ENCODE results near the gene PAQR4. TPM values are rescaled to one million over a fixed set of nuclear protein-coding genes. Genes with fewer than 3 reads are reported as not detected.

Gene PAQR4
- polyA plus RNA-seq, 1 experiment: 4.4 TPM

- Histone ChIP-seq H3K4me3 (ENCODE audit: low read depth, low read length) (no peak overlapping the region), H3K36me3 (ENCODE audit: control insufficient read depth, insufficient read depth, low read length) (no peaks in the 10 kb centered on the region), H3K27me3 (ENCODE audit: control insufficient read depth, insufficient read depth, low read length) (peaks cover 37% of the 10 kb centered on the region)
- CTCF ChIA-PET: no interaction called here
- DNase-seq (ENCODE audit: low read depth): no peak
- POLR2A ChIA-PET: no interaction called here
- no peak for TF ChIP-seq CTCF (IDR thresholded peaks at IDR 0.05; ENCODE audit: insufficient read depth, low read depth, low read length)
These were observed 2.9 kb upstream of the PAQR4 start for GRCh38 chr16:2966043-2966807.

DNA sequence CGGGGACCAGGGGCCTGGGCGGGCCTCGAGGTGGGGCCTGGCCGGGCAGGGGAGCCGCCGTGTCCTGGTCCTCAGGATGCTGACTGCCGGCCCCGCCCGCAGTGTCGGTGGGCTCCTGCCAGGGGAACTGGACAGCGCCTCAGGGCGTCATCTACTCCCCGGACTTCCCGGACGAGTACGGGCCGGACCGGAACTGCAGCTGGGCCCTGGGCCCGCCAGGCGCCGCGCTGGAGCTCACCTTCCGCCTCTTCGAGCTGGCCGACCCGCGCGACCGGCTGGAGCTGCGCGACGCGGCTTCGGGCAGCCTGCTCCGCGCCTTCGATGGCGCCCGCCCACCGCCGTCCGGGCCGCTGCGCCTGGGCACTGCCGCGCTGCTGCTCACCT is 2.3 kb upstream of the PAQR4 start:
- CTCF ChIA-PET: interaction anchor here (1.2 kb wide), 1 partner anchor 63 kb away, joined by 3 read pairs; no protein-coding TSS in a partner anchor
- no peak for DNase-seq (ENCODE audit: low read depth)
- Histone ChIP-seq H3K27me3 (ENCODE audit: control insufficient read depth, insufficient read depth, low read length) (peaks cover 37% of the 10 kb centered on the region), H3K4me3 (ENCODE audit: low read depth, low read length) (no peak overlapping the region), H3K36me3 (ENCODE audit: control insufficient read depth, insufficient read depth, low read length) (no peaks in the 10 kb centered on the region)
- TF ChIP-seq CTCF (IDR thresholded peaks at IDR 0.05; ENCODE audit: insufficient read depth, low read depth, low read length): 0 out of 2 replicates have a peak, but pooled peaks have one; percentile 2
- POLR2A ChIA-PET: no interaction called here

GRCh38 chr16:2967211-2967631 is 1.9 kb upstream of the PAQR4 start:
- Histone ChIP-seq H3K4me3 (ENCODE audit: low read depth, low read length) (no peak overlapping the region), H3K27me3 (ENCODE audit: control insufficient read depth, insufficient read depth, low read length) (peaks cover 33% of the 10 kb centered on the region), H3K36me3 (ENCODE audit: control insufficient read depth, insufficient read depth, low read length) (no peaks in the 10 kb centered on the region)
- no peak for DNase-seq (ENCODE audit: low read depth)
- TF ChIP-seq CTCF (IDR thresholded peaks at IDR 0.05; ENCODE audit: insufficient read depth, low read depth, low read length): no peak
- POLR2A ChIA-PET: no interaction called here
- CTCF ChIA-PET: interaction anchor here (0.9 to 1.2 kb wide), 2 partner anchors 48 to 62 kb away, joined by 3 read pairs; no protein-coding TSS in a partner anchor

DNA sequence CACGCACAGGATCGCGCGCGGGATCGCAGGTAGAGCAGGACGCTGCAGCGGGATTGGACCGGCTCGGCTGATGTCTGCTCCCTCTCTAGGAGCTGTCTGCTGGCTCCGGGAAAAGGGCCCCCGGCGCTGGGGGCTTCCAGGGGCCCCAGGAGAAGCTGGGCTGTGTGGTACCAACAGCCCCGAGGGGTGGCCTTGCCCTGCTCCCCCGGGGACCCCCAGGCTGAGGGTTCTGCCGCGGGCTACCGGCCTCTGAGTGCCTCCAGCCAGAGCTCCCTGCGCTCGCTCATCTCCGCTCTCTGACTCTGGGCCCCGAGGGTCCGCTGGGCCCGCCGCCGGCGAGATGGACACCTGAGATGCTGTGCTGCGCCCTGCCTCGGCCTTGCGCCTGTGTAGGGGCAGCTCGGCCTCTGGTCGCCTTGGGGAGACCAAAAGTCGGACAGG is 1.4 kb upstream of the PAQR4 start:
- Histone ChIP-seq H3K4me3 (ENCODE audit: low read depth, low read length) (no peak overlapping the region), H3K36me3 (ENCODE audit: control insufficient read depth, insufficient read depth, low read length) (no peaks in the 10 kb centered on the region), H3K27me3 (ENCODE audit: control insufficient read depth, insufficient read depth, low read length) (peaks cover 29% of the 10 kb centered on the region)
- CTCF ChIA-PET: interaction anchor here (0.9 to 1.2 kb wide), 2 partner anchors 49 to 62 kb away, joined by 3 read pairs; no protein-coding TSS in a partner anchor
- DNase-seq (ENCODE audit: low read depth): no peak
- POLR2A ChIA-PET: no interaction called here
- no peak for TF ChIP-seq CTCF (IDR thresholded peaks at IDR 0.05; ENCODE audit: insufficient read depth, low read depth, low read length)

- TF ChIP-seq CTCF (IDR thresholded peaks at IDR 0.05; ENCODE audit: insufficient read depth, low read depth, low read length): no peak
- peaks cover 26% of the 10 kb centered on the region for H3K27me3 ChIP-seq (ENCODE audit: control insufficient read depth, insufficient read depth, low read length)
- ChIA-PET POLR2A (no interaction called here), CTCF (no interaction called here)
- H3K4me3 ChIP-seq (ENCODE audit: low read depth, low read length): no peak overlapping the region
- DNase-seq (ENCODE audit: low read depth): no peak
- no peaks in the 10 kb centered on the region; the same call in 1 of the 2 replicates for H3K36me3 ChIP-seq (ENCODE audit: control insufficient read depth, insufficient read depth, low read length)
These were observed 795 bp upstream of the PAQR4 start for GRCh38 chr16:2968368-2968737.

Data from BJ (cell line).